HG03432 (cell line): Measurements from ENCODE around the gene CBR1.
A peak's percentile ranks its signal among the peaks of the same experiment; 100 is the strongest.

Experiments
- ATAC-seq: cut with Tn5 transposase; IDR thresholded peaks from one replicate; pipeline ENCODE4 v1.9.1; 2021; ENCODE audit warnings: mild to moderate bottlenecking, moderate library complexity; ENCODE audit not compliant: unreplicated experiment

Gene CBR1

DNA sequence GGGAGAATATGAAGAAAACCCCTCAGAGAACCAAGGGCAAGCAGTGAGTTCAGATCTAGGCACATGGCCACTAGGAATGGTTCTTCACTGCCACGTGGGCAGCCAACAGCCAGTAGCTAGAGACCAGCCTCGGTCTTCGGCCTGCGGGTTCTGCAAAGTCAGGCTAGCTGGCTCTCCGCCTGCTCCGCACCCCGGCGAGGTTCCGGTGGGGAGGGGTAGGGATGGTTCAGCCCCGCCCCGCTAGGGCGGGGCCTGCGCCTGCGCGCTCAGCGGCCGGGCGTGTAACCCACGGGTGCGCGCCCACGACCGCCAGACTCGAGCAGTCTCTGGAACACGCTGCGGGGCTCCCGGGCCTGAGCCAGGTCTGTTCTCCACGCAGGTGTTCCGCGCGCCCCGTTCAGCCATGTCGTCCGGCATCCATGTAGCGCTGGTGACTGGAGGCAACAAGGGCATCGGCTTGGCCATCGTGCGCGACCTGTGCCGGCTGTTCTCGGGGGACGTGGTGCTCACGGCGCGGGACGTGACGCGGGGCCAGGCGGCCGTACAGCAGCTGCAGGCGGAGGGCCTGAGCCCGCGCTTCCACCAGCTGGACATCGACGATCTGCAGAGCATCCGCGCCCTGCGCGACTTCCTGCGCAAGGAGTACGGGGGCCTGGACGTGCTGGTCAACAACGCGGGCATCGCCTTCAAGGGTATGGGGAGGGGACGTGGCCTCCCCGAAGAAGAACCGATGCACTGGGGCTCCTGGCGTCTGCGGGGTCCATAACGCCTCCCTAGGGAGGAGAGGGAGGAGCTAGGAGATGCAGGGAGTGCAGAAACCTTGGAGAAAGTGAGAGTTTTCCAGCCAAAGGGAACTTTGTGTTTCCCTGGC lies at the start of gene CBR1:
TSS of gene CBR1 (plus strand) at position 312 of the 871 bp plus-strand sequence. CDS start at position 404, 92 bp downstream.
- peak; percentile 97 for ATAC-seq

DNA sequence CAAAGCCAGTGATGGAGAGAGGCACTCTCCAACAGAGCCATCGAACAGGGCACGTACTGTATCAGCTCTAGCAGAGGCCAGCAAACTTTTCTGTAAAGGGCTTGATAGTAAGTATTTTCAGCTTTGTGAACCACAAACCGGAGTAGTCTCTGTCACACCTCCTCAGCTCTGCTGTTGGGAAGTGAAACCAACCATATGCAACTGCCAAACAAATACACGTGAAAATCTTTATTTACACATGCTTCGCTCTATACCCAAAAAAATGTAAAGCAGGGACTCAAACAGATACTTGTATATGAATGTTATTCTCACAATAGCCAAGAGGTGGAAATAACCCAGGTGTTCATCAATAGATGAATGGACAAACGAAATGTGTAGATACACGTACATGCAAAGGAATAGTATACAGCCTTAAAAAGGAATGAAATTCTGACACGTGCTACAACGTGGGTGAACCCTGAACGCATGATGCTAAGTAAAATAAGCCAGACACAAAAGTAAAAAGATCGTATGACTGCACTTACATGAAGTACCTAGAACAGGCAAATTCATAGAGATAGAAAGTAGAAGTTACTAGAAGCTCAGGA lies 48.5 kb upstream of the CBR1 start:
- ATAC-seq: peak; percentile 83

- no peak for ATAC-seq
Observed at GRCh38 chr21:36022427-36023091, 47.3 kb upstream of the CBR1 start.

DNA sequence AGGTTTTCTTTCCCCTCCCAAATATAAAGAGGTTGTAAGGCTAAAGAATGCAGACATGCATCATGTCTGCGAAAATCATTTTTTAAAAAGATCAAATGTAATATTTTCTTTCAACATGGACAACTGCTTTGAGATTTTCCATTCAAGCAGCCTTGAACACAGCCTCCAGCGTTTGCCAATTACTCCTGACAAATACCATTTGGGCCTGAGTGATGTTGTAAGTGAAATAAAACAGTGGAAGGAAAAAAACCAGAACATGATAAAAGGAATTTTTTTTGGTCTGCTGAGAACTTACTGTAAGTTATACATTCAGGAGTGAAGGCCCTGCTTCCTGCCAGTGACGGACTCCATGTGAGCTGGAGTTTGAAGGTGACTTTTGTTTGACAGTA lies 46.7 kb upstream of the CBR1 start:
- ATAC-seq: no peak

DNA sequence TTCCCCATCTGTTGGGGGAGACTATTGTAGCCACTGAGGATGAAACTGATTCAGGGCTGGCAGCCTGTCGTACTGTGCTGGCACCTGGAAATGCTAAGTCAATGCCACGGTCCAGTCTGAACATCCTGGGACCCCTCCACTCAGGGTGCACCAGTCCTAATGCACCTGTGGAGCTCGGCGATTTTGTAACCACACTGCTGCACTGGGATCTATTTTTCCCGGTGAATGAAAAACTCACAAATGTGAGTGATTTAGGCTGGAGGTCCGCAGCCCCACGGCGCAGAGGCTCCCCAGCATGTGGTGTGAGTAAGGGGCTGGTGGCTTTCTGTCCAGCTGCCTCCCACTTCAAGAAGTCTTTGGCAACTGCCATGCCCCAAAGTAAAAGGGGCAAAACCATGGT lies 45.0 kb upstream of the CBR1 start:
- ATAC-seq: no peak

DNA sequence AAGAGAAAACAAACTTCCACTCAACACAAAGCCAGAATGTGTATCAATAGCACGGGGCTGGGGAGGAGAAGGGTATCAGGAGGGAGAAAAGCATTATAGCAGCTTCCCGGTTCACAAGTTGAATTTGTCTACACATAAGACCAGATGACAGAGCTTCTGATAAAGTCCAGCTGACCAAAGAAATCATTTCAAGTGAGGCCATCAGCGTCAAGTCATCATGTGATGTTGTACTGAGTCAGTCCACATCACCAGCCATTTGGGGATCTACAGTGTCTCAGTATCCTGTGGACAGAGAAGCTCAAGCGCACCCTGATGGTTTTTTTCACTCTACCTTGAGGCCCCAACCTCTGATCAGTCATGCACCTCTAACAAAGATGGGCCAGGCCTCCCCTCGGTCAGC lies 42.5 kb upstream of the CBR1 start:
- ATAC-seq: no peak

DNA sequence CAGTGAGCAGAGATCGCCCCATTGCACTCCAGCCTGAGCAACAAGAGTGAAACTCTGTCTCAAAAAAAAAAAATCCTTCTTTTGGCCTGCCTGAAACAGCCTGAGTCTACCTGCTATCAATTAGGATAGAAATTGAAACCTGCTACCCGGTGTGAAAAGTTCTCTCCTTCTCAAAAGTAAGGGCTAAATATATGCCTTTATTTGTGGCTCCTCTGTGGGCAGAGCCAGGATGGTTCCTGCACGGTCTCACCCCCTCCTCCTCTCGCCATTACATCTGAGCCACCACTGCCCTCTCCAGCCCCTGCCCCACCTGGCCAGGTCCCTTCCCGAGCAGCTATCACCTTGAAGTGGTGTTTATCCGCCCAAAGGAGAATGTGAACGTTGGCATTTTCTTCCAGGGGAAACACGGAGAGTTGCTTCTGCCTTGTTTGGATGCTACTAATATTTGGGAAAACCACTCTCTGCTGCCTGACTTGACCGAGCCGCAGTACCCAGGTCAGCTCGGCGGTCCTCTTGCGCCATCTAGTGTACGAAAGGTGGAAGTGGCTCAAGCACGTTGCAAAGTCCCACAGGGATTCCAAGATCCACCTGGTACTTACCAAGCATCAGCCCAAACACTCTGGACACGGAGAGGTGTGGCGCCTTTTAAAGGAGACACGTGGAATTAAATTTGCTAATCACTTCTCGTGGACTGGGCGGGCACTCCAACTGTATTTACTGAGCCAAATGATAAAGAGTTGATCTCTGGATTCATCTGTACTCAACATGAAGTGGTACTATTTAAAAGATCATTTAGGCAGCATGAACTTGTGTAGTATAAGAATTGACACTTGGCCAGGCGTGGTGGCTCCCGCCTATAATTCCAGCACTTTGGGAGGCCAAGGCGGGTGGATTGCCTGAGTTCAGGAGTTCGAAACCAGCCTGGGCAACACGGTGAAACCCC lies 41.4 kb upstream of the CBR1 start:
- peak; percentile 80 for ATAC-seq

- ATAC-seq: no peak
Observed at GRCh38 chr21:36029309-36029708, 40.5 kb upstream of the CBR1 start.

- no peak for ATAC-seq
Observed at GRCh38 chr21:36030581-36031189, 39.1 kb upstream of the CBR1 start.

DNA sequence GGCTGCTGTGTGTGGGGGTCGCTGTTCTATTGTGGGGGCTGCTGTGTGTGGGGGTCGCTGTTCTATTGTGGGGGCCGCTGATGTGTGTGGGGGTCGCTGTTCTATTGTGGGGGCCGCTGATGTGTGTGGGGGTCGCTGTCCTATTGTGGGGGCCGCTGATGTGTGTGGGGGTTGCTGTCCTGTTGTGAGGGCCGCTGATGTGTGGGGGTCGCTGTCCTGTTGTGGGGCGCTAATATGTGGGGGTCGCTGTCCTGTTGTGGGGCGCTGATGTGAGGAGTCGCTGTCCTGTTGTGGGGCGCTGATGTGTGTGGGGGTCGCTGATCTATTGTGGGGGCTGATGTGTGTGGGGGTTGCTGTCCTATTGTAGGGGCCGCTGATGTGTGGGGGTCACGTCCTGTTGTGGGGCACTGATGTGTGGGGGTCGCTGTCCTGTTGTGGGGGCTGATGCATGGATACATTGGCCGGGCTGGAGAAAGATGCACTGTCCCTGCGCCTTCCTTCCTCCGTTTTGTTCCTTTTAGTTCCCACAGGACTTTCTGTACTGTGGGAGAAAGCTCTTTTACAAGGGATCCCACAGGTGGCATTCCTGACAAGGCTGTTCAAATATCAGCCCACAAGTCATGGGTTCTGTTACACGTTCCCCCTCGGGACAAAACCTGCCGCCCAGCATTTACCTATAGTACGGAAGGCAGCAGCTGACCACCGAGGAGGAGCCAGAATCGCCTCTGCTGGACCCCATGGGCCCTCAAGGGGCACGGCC lies 37.0 kb upstream of the CBR1 start:
- ATAC-seq: no peak

- no peak for ATAC-seq
Observed at GRCh38 chr21:36034211-36034913, 35.5 kb upstream of the CBR1 start.

DNA sequence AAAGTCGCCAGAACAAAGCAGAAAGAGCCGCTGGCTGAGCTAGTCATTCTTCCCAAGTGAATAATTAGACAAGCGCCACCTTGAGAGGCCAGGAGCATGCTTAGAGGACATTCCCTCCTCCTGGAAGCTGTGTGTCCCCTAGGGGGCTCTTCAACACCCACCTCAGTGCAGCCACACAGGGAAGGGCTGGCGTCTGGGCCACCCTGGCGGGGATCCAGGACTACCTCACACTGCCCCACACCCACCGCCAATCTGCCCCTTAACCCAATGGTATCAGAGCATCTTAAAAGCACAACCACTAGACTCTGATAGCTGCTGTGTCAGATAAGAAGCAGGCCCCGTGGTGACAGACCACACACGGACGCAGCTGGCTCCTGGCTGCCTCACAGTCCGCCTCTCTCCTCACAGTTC lies 34.4 kb upstream of the CBR1 start:
- no peak for ATAC-seq

DNA sequence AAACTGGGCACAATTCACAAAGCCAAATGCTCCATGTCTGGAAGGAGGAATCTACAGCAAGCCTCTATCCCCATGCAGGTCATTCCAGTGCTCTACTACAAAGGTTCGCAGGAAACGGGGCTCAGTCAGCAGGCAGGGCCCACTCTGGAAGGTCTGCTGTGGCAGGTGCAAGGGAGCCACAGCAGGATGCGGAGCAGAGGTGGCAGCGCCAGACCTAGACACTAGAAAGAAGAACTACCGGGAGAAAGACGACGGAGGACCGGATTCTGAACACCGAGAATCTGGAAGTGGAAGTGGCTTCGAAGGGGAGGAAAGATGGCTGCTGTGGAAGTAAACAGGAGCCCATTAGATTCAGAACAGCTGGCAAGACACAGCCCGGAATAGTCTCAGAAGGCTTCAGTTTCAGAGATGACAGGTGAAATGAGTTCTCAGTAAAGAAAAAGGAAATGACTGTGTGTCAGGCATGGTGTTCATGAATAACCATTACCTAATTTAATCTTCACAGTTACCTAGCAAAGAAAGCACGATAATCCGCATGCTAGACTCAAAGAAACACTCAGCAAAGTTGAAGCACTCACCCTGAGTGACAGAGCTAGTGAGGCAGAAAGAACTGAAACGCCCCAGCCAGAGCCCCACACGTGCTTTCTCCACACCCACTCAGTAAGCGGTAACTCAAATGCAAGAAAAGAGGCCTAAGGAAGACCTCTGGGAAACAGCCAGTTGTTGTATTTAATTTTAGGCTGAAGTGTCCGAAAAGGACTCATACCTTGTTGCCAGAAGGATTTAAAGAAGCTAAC lies 30.9 kb upstream of the CBR1 start:
- ATAC-seq: no peak

- no peak for ATAC-seq
Observed at GRCh38 chr21:36039861-36040260, 30.0 kb upstream of the CBR1 start.

GRCh38 chr21:36040389-36040788 lies 29.4 kb upstream of the CBR1 start:
- ATAC-seq: no peak

DNA sequence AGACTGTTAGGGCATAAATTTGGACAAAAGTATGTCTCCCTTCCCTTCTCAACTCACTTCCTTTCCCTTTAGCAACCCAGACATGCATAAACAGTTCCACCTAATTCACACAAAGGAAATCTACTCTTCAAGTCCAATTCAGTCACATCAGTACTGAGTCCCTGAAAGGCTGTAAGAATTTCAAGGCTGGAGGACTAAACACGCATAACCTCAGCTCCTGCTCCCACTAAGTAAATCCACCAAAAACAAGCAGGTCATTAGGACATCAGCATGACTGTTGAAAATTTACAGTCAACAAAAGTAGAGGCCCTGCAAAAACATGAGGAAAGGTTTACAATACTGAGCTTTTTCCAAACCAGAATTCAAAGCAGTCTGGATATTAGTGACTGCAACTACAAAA lies 27.9 kb upstream of the CBR1 start:
- ATAC-seq: no peak

GRCh38 chr21:36044056-36044455 lies 25.8 kb upstream of the CBR1 start:
- ATAC-seq: no peak

DNA sequence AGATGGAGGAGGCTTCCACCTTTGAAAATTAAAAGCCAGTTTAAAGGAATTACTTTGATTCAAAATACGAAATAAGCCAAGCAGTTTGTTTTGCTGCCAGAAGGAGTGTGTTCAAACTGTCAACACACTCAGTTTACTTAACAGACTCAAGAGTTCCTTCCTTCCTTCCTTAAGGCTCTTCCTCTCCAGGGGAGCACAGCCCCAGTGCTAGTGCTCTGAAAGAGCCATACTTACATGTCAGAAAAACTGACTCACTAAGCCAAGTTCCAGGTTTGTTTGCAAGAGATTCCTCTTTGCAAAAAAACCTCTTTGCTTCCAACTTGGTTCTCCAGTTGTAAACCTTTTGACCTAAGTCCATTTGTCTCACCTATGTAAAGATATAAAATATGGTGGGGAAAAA lies 23.8 kb upstream of the CBR1 start:
- no peak for ATAC-seq
